NT2/D1 (cell line): Measurements from ENCODE around the gene HPS1.

Source experiments
- SUZ12 ChIP-seq: IDR thresholded peaks from 2 replicates; pipeline ENCODE4 v1.6.1; 2011; ENCODE audit not compliant: insufficient read length, insufficient read depth; ENCODE audit errors: extremely low read depth
- YY1 ChIP-seq: IDR thresholded peaks from 2 replicates; pipeline ENCODE4 v1.6.1; 2011; ENCODE audit not compliant: insufficient read length, insufficient read depth
- ZNF274 ChIP-seq: IDR thresholded peaks from 2 replicates; pipeline ENCODE4 v1.6.1; 2011; ENCODE audit warnings: mild to moderate bottlenecking, low read depth, low read length

DNA sequence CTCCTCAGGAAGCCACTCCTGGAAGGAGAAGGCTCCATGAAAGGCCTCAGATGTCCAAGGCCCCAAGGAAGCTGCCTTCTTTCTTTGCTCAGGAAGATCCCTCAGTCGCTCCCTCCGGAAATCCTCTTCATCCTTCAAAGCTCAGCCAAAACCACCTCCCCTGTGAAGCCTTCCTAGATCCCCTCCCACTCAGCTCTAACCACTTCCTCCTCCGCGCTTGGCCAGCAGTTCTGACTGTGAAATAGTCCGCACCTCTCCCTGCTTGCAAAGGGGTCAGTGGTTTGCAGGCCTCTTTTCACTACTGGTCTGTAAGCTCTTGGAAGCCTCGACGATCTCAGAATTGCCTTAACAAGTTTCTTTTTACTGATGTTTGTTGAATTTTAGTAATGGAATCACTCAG, 55.7 kb downstream of the HPS1 start:
- TF ChIP-seq YY1 (no peak), ZNF274 (no peak), SUZ12 (no peak)
